ENCODE results near the gene B4GALNT1. TPM values are rescaled to one million over a fixed set of nuclear protein-coding genes. Genes with fewer than 3 reads are reported as not detected.
"Not testable (repeated sequence)": the region's sequence is repeated elsewhere in the genome, so short reads cannot be mapped to it uniquely, and the experiment has no call there.

The B4GALNT1 gene
- total and polyA plus RNA-seq, 11 donors, result 1.9 to 8.8 (median 5.7) TPM

GRCh38 chr12:57640175-57641042, 7.4 kb upstream of the B4GALNT1 start:
- 61 to 79% (median 74%) methylated on average over 7 of the region's 7 CpGs for WGBS, 4 donors
- intact Hi-C loops (cut with DNase I), result no loop called here
- Histone ChIP-seq H3K36me3 (no peaks in the 10 kb centered on the region), H3K4me1 (no peaks in the 10 kb centered on the region), H3K27ac (no peak overlapping the region), H3K9me3 (peaks cover 0 to 5% (median under 1%) of the 10 kb centered on the region in 12 donors), H3K27me3 (peaks cover 0 to 50% (median 15%) of the 10 kb centered on the region in 9 donors), H3K4me3 (no peak overlapping the region)
- ATAC-seq (no peak), DNase-seq (no peak)
- no peak for TF ChIP-seq CTCF (IDR thresholded peaks at IDR 0.05)
- no peak for TF ChIP-seq POLR2A (IDR thresholded peaks at IDR 0.05)

GRCh38 chr12:57638096-57638495, 5.1 kb upstream of the B4GALNT1 start:
- H3K27ac ChIP-seq, result no peak overlapping the region
- TF ChIP-seq POLR2A (IDR thresholded peaks at IDR 0.05) (no peak), CTCF (IDR thresholded peaks at IDR 0.05) (no peak)
- intact Hi-C loops (cut with DNase I), result loop anchor here in 1 of 10 donors (10.0 kb wide), 1 partner anchor 97 kb away; the partner anchor contains the start of gene AGAP2
- ATAC-seq (no peak), DNase-seq (no peak)
- H3K27me3 ChIP-seq, result peaks cover 0 to 50% (median 25%) of the 10 kb centered on the region in 9 donors
- H3K4me1 ChIP-seq, result peaks cover 0 to 6% (median 3%) of the 10 kb centered on the region in 12 donors
- no peaks in the 10 kb centered on the region for H3K36me3 ChIP-seq
- H3K4me3 ChIP-seq, result no peak overlapping the region
- no peaks in the 10 kb centered on the region for H3K9me3 ChIP-seq
- 87 to 91% (median 88%) methylated on average over 3 of the region's 3 CpGs for WGBS, 4 donors

GRCh38 chr12:57637364-57637763, 4.4 kb upstream of the B4GALNT1 start:
- no peak for TF ChIP-seq POLR2A (IDR thresholded peaks at IDR 0.05)
- peak in 1 of 12 donors; percentile 19 for TF ChIP-seq CTCF (IDR thresholded peaks at IDR 0.05)
- 69 to 74% (median 71%) methylated on average over 3 of the region's 3 CpGs for whole genome bisulfite sequencing, 4 donors
- intact Hi-C loops (cut with DNase I), result loop anchor here in 1 of 10 donors (10.0 kb wide), 1 partner anchor 97 kb away; the partner anchor contains the start of gene AGAP2
- Histone ChIP-seq H3K27me3 (peaks cover 0 to 51% (median 25%) of the 10 kb centered on the region in 9 donors), H3K9me3 (no peaks in the 10 kb centered on the region), H3K36me3 (no peaks in the 10 kb centered on the region), H3K4me1 (peaks cover 0 to 13% (median 6%) of the 10 kb centered on the region in 12 donors), H3K4me3 (no peak overlapping the region), H3K27ac (no peak overlapping the region)
- DNase-seq (no peak), ATAC-seq (no peak)

GRCh38 chr12:57636731-57637130, 3.7 kb upstream of the B4GALNT1 start:
- Histone ChIP-seq H3K27me3 (peaks cover 0 to 51% (median 26%) of the 10 kb centered on the region in 9 donors), H3K4me1 (peaks cover 0 to 19% (median 9%) of the 10 kb centered on the region in 12 donors)
- not testable (repeated sequence) for H3K36me3 ChIP-seq, DNase-seq, ATAC-seq, H3K27ac ChIP-seq, H3K9me3 ChIP-seq, H3K4me3 ChIP-seq
- intact Hi-C loops (cut with DNase I), result loop anchor here in 1 of 10 donors (10.0 kb wide), 1 partner anchor 98 kb away; the partner anchor contains the start of gene AGAP2
- 87 to 89% (median 88%) methylated on average over 9 of the region's 9 CpGs for WGBS, 4 donors
